ENCODE data around the gene EXOSC7. TPM values are rescaled to one million over a fixed set of nuclear protein-coding genes. Genes with fewer than 3 reads are reported as not detected.
A peak's percentile ranks its signal among the peaks of the same experiment; 100 is the strongest.

EXOSC7 gene
- total RNA-seq, 2 experiments from 2014 or later, result 91.6 to 92.0 TPM

DNA sequence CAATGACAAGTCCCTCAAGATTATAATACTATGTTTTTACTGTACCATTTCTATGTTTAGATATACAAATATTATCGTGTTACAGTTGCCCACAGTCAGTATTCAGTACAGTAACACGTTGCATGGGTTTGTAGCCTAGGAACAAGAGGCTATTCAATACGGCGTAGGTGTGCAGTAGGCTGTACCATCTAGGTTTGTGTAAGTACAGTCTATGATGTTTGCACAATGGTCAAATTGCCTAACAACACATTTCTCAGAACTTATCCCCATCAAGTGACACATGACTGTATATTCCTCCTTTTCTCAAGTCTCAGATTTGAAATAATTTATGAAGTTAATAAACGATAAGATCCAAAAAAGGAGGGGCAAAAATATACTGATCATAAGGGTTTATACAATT, 21.7 kb upstream of the EXOSC7 start:
- no peak for DNase-seq
- Mint-ChIP-seq H3K36me3 (peaks cover 4% of the 10 kb centered on the region), H3K4me3 (no peak overlapping the region), H3K9me3 (no peaks in the 10 kb centered on the region), H3K27me3 (no peaks in the 10 kb centered on the region), H3K27ac (no peak overlapping the region), H3K4me1 (peaks cover 4% of the 10 kb centered on the region)

DNA sequence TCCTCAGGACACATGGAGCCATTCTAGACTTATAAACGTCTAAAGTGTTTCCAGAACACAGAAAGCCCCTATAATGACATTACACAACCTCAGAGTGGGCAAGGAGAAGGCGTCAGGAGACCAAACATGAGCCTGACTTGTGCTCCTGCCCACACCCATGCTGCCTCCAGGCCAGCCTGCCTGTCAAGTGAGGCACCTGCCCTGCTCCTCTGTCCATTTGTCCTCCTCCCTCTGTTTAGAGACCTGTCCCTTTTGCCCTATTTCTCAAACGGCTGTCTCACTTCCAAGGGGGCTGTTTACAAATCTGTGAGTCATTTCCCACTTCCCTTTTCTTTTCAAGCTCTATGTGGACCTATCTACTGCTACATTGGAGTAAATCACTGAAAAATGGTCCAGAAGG, 21.1 kb upstream of the EXOSC7 start:
- Mint-ChIP-seq H3K4me1 (peaks cover 4% of the 10 kb centered on the region), H3K27ac (no peak overlapping the region), H3K4me3 (no peak overlapping the region), H3K36me3 (peaks cover 4% of the 10 kb centered on the region), H3K9me3 (no peaks in the 10 kb centered on the region), H3K27me3 (no peaks in the 10 kb centered on the region)
- no peak for DNase-seq

DNA sequence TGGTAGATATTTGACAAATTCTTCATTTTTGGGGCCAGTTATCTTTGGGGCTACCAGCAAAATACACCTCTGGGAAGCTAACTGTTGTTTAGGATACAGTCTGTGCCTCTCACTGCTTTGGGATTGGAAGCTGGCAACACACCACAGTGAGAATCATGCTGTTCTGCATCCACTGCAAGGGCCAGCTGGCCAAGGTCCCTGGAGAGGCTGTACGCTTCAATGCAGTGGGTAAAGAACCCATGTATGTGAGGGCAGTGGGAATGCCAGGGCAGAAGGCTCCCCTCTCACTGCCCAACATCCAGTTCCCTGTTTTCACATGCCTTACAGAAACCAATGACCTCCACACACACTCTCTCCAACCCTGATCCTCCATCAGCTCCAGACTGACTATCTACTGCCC, 20.1 kb upstream of the EXOSC7 start:
- H3K4me3 Mint-ChIP-seq, result no peak overlapping the region
- peaks cover 5% of the 10 kb centered on the region for H3K4me1 Mint-ChIP-seq
- no peaks in the 10 kb centered on the region for H3K9me3 Mint-ChIP-seq
- no peaks in the 10 kb centered on the region for H3K27me3 Mint-ChIP-seq
- peaks cover 4% of the 10 kb centered on the region for H3K36me3 Mint-ChIP-seq
- DNase-seq, result no peak
- no peak overlapping the region for H3K27ac Mint-ChIP-seq

GRCh38 chr3:44957986-44958385, 18.1 kb upstream of the EXOSC7 start:
- no peaks in the 10 kb centered on the region for H3K9me3 Mint-ChIP-seq
- H3K27me3 Mint-ChIP-seq, result no peaks in the 10 kb centered on the region
- peaks cover 8% of the 10 kb centered on the region for H3K4me1 Mint-ChIP-seq
- no peak overlapping the region for H3K4me3 Mint-ChIP-seq
- no peak for DNase-seq
- no peak overlapping the region for H3K27ac Mint-ChIP-seq
- peaks cover 4% of the 10 kb centered on the region for H3K36me3 Mint-ChIP-seq

DNA sequence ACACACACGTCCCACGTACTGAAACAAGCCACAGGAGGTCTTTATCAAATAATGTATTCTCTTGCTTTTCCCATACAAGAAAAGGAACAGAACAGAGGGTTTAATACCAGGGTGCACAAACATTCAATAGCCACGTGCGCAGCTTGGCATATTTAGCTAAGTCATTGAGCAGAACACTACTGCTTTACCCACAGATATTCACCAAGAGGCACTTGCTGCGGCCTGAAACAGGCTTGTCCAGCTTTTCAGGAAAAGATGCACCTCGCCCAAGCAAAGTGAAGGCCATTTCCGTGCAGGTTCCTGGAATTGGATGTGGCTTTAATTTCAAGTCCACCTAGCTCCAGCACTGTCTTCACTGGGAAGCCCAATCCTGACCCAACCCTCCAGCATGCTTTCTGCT, 17.7 kb upstream of the EXOSC7 start:
- no peaks in the 10 kb centered on the region for H3K27me3 Mint-ChIP-seq
- no peak overlapping the region for H3K27ac Mint-ChIP-seq
- H3K4me3 Mint-ChIP-seq, result no peak overlapping the region
- peaks cover 4% of the 10 kb centered on the region for H3K36me3 Mint-ChIP-seq
- H3K9me3 Mint-ChIP-seq, result no peaks in the 10 kb centered on the region
- no peak for DNase-seq
- H3K4me1 Mint-ChIP-seq, result peaks cover 8% of the 10 kb centered on the region

- Mint-ChIP-seq H3K4me3 (no peak overlapping the region), H3K27me3 (no peaks in the 10 kb centered on the region), H3K36me3 (peaks cover 4% of the 10 kb centered on the region), H3K4me1 (peaks cover 19% of the 10 kb centered on the region), H3K27ac (no peak overlapping the region), H3K9me3 (no peaks in the 10 kb centered on the region)
- no peak for DNase-seq
Observed at GRCh38 chr3:44960387-44961026, 15.5 kb upstream of the EXOSC7 start.

GRCh38 chr3:44961888-44962287, 14.2 kb upstream of the EXOSC7 start:
- Mint-ChIP-seq H3K4me3 (no peak overlapping the region), H3K27me3 (no peaks in the 10 kb centered on the region), H3K36me3 (peaks cover 2% of the 10 kb centered on the region), H3K4me1 (peaks cover 30% of the 10 kb centered on the region), H3K9me3 (no peaks in the 10 kb centered on the region), H3K27ac (no peak overlapping the region)
- no peak for DNase-seq

DNA sequence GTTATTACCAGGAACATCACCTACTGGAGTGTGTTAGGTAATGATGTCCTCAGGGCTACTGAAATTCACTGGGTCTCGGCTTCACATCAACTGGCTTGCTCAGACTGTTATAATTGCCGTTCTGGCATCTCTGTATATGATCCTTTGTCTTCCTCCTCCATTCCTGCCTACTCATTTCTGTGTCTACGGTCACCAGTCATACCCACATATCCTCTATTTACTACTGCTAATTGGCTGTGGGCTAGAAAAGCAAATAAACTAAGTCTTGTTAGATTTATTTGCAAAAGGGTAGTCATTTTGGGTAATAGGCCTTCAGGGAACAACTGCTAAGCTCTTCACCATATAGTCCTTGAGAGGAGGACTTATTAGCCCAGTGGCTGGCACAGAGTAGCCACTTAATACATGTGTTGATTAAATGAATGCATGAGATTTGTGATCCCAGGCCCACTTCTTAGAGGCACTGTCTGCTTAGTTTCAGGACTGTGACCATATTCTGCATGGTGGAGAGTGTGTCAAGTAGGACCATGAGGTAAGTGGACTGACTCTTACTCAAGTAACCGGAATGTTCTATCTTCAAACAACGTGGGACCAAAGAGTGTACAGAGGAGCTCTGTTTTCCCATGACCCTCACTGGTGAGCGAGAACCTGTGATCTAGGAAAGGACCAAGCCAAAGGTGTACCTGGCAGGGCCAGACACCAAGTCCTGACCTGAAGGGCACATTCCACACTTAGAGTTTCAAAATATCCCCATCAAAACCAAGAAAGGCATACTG, 13.2 kb upstream of the EXOSC7 start:
- Mint-ChIP-seq H3K36me3 (peaks cover 2% of the 10 kb centered on the region), H3K27me3 (no peaks in the 10 kb centered on the region), H3K9me3 (no peaks in the 10 kb centered on the region), H3K4me1 (peaks cover 37% of the 10 kb centered on the region), H3K27ac (peak overlapping the region; percentile 22), H3K4me3 (no peak overlapping the region)
- DNase-seq, result no peak

DNA sequence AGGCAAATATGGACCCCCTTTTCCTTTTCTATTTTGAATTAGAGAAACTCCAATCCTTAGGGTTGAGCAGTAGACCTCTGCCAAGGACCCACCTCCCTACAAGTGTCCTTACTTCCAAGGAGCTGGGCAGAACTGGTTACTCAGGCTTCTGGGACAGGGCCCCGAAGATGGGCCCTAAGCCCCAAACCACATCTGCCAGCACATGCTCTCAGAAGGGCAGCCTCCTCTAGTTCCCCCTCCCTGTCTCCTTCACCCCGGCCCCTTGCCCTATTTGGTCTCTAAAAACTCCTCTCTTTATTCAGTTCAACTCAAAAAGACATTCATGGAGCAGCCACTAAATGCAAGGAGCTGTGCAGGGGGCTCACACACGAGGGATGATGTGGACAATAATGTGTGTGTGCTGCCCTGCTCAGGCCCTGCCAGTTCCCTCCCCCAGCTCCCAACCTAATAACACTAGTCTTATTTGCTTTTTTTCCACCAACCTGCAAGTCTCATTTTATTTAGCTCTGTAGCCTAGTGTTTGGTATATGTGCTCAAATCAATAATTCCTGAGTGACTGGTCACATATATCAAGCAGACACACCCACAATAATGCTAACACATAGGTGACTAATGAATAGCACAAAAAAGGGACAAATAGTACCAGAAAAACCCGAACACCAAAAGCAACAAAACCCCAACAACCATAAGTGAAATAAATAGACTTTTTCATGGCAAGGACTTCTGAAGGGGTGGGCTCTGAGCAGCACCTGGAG, 12.3 kb upstream of the EXOSC7 start:
- Mint-ChIP-seq H3K4me1 (peaks cover 46% of the 10 kb centered on the region), H3K27me3 (no peaks in the 10 kb centered on the region), H3K4me3 (no peak overlapping the region), H3K9me3 (no peaks in the 10 kb centered on the region), H3K27ac (no peak overlapping the region), H3K36me3 (peaks cover 2% of the 10 kb centered on the region)
- DNase-seq, result no peak

DNA sequence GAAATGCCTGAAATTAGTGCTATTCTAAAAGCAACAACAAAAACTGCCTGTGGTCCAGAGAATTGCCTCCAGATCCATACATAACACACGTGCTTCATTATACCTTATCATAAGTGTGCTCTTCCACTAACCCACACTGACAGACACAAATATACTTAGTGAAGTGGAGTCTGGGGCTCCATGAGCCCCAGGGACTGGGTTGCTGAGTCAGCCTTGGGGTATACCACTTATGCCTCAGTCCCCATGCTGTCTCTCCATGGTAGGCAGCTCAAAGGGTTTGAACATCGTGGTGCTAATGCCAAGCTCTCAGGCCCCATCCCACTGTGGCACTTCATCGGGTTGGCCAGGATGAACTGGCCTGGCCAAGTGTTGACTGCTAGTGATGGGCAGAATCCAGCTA, 10.9 kb upstream of the EXOSC7 start:
- Mint-ChIP-seq H3K27me3 (no peaks in the 10 kb centered on the region), H3K9me3 (no peaks in the 10 kb centered on the region), H3K4me1 (peaks cover 60% of the 10 kb centered on the region), H3K27ac (no peak overlapping the region), H3K4me3 (no peak overlapping the region), H3K36me3 (peaks cover 2% of the 10 kb centered on the region)
- no peak for DNase-seq

DNA sequence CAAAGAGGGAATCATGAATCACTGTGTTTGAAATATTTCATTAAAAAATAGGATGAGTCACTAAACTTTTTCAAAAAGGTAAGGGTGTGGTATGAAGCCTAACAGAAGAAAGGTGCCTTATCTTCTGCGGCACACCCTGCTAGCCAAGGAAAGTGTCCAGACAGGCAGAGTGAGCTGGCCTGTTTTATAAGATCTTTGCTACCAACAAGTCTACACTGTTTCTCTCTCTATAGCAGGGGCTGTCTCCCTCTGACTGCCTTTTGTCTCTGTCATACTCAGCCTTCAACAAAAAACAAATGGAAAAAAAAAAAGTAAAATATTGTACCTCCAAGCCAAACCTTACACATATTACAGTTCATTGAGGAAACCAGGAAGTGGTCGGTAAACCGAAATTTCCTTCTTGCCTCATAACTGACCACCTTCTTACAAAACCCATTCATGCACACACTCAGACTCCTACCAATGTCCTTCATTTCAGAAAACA, 9.2 kb upstream of the EXOSC7 start:
- peaks cover 4% of the 10 kb centered on the region for H3K36me3 Mint-ChIP-seq
- peak overlapping the region; percentile 12 for H3K27ac Mint-ChIP-seq
- peaks cover 69% of the 10 kb centered on the region for H3K4me1 Mint-ChIP-seq
- H3K4me3 Mint-ChIP-seq, result no peak overlapping the region
- DNase-seq, result no peak
- no peaks in the 10 kb centered on the region for H3K27me3 Mint-ChIP-seq
- H3K9me3 Mint-ChIP-seq, result no peaks in the 10 kb centered on the region

DNA sequence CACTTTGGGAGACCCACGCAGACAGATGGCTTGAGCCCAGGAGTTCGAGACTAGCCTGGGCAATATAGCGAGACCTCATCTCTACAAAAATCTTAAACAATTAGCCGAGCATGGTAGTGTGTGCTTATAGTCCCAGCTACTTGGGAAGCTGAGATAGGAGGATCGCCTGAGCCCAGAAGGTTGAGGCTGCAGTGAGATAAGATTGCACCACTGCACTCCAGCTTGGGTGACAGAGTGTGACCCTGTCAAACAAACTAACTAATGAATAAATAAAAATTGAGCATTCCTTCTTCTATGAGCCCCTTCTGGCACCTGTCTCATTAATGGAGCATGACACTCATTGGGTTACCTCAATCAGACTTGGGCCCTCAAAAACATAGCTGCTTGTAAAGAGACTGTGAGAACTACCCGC, 7.6 kb upstream of the EXOSC7 start:
- no peak for DNase-seq
- Mint-ChIP-seq H3K36me3 (peaks cover 4% of the 10 kb centered on the region), H3K9me3 (no peaks in the 10 kb centered on the region), H3K4me3 (no peak overlapping the region), H3K27ac (peak overlapping the region; percentile 22), H3K4me1 (peaks cover 68% of the 10 kb centered on the region), H3K27me3 (no peaks in the 10 kb centered on the region)

DNA sequence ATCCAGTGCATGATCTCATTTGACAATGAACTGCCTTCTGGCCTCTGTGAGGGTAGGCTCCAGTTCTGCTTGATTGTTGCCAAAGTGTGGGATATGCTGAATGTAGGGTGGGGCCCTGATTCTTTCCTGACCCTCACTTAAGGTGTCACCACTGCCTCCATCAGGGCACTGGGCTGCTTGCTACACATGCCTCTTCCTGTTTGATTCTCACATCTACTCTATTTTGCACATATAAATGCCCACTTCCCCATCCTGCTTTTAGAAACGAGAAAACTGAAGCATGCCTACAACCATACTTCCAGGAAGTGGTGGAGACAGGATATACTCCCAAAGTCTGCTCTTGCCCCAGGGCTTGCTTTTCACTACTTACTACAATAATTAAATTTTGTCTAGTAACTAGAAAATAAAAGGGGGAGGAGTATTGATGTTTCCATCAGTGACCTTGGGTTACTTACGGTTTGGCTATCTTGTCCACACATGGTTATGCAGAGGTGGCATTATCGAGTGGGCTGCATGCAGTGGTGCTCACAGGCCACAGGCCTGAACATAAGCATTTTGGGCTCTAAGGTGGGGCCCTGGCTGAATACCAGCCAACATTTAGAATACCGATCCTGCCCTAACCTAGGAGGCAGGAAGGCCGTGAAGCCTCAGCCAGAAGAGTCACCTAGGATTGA, 6.8 kb upstream of the EXOSC7 start:
- H3K4me1 Mint-ChIP-seq, result peaks cover 66% of the 10 kb centered on the region
- H3K9me3 Mint-ChIP-seq, result no peaks in the 10 kb centered on the region
- no peaks in the 10 kb centered on the region for H3K27me3 Mint-ChIP-seq
- peaks cover 6% of the 10 kb centered on the region for H3K36me3 Mint-ChIP-seq
- H3K27ac Mint-ChIP-seq, result no peak overlapping the region
- DNase-seq, result no peak
- H3K4me3 Mint-ChIP-seq, result no peak overlapping the region

GRCh38 chr3:44969828-44970179, 6.2 kb upstream of the EXOSC7 start:
- Mint-ChIP-seq H3K36me3 (peaks cover 6% of the 10 kb centered on the region), H3K9me3 (no peaks in the 10 kb centered on the region), H3K4me3 (no peak overlapping the region), H3K27me3 (no peaks in the 10 kb centered on the region), H3K27ac (no peak overlapping the region), H3K4me1 (peaks cover 67% of the 10 kb centered on the region)
- no peak for DNase-seq

DNA sequence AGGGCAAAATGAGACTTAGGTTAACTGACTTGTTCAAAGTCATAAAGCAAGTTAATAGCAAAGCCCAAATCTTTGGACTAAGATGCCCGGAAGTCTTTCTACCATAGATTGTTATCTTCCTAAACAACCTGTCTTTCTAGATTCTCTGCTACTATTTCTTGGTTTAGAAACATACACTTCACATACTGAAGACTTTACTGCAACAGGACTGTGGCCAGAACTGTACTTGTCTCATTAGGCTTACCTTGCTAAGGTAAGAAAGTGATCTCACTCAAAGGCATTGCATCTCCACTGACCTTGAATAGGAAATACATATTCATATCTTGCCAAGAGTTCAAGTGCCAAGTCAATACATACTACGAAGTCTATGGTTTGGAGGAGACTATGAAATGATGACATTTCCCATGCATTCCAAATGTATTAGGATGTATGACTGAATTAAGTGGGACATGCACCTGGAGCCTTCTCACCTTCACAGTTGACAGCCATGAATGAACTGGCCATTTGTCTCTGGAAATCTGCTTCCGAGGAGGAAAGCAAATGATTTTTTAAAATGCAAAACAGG, 5.0 kb upstream of the EXOSC7 start:
- peaks cover 6% of the 10 kb centered on the region for H3K36me3 Mint-ChIP-seq
- H3K4me1 Mint-ChIP-seq, result peaks cover 64% of the 10 kb centered on the region
- H3K27ac Mint-ChIP-seq, result no peak overlapping the region

More for the DNA sequence above, 5.0 kb upstream of the EXOSC7 start:
- no peak overlapping the region for H3K4me3 Mint-ChIP-seq
- H3K9me3 Mint-ChIP-seq, result no peaks in the 10 kb centered on the region
- H3K27me3 Mint-ChIP-seq, result no peaks in the 10 kb centered on the region
- no peak for DNase-seq
